HepG2 (cell line): ENCODE measurements around the gene MOSPD2. TPM values are rescaled to one million over a fixed set of nuclear protein-coding genes. Genes with fewer than 3 reads are reported as not detected.

Source experiments
- EP300 ChIP-seq, 3 experiments: sonication (generic) in 1 of 3; formaldehyde crosslinking in 1 of 3; IDR thresholded peaks; 2 replicates each; pipeline versions ENCODE4 v1.5.1 to v1.6.1; 2011 to 2020; ENCODE audit warnings: low read depth in 2 of 3, low read length in 2 of 3, borderline replicate concordance in 1 of 3, improper control_type of control experiment in 1 of 3, mild to moderate bottlenecking in 1 of 3, missing genetic modification reagents in 1 of 3, moderate library complexity in 1 of 3
- ESRRA ChIP-seq: sonication (generic); formaldehyde crosslinking; IDR thresholded peaks from 2 replicates; pipeline ENCODE4 v1.5.1; 2020; ENCODE audit warnings: mild to moderate bottlenecking, low read depth, missing genetic modification reagents
- FOXO1 ChIP-seq: sonication (generic); formaldehyde crosslinking; IDR thresholded peaks from 2 replicates; pipeline ENCODE4 v1.4.0; 2020; ENCODE audit warnings: missing genetic modification reagents
- KLF13 ChIP-seq: sonication (generic); formaldehyde crosslinking; IDR thresholded peaks from 2 replicates; pipeline ENCODE4 v1.4.0; 2020; ENCODE audit warnings: mild to moderate bottlenecking, missing genetic modification reagents
- MAF1 ChIP-seq: sonication (generic); formaldehyde crosslinking; IDR thresholded peaks from 2 replicates; pipeline ENCODE4 v1.5.0; 2020; ENCODE audit warnings: missing genetic modification reagents, borderline replicate concordance
- MXD4 ChIP-seq: IDR thresholded peaks from 2 replicates; pipeline ENCODE4 v1.6.1; 2016; ENCODE audit warnings: mild to moderate bottlenecking, missing biosample characterization, missing genetic modification reagents
- PAX8 ChIP-seq: sonication (generic); formaldehyde crosslinking; IDR thresholded peaks from 2 replicates; pipeline ENCODE4 v1.8.0; 2022; ENCODE audit warnings: mild to moderate bottlenecking, missing genetic modification reagents, borderline replicate concordance
- PHF8 ChIP-seq: sonication (generic); formaldehyde crosslinking; IDR thresholded peaks from 2 replicates; pipeline ENCODE4 v1.5.0; 2020; ENCODE audit warnings: missing genetic modification reagents
- RBAK ChIP-seq: sonication (generic); formaldehyde crosslinking; IDR thresholded peaks from 2 replicates; pipeline ENCODE4 v1.5.1; 2020; ENCODE audit warnings: mild to moderate bottlenecking, missing genetic modification reagents
- ZBTB38 ChIP-seq: sonication (generic); formaldehyde crosslinking; IDR thresholded peaks from 2 replicates; pipeline ENCODE4 v1.5.1; 2020; ENCODE audit warnings: mild to moderate bottlenecking, missing genetic modification reagents
- ZNF792 ChIP-seq: IDR thresholded peaks from 2 replicates; pipeline ENCODE4 v1.6.1; 2016
- polyA plus RNA-seq, 8 experiments: library from polyadenylated mRNA; depleted of rRNA in 3 of 8; stranded (reverse) in 7 of 8; unstranded in 1 of 8; fragments of >200 nt; fragmentation: Illumina TruSeq in 4 of 8; extraction: Trizol in 4 of 8; gene quantifications; 2 replicates each; pipeline versions ENCODE4 v1.2.1 to v1.2.3, GENCODE V29; 2011 to 2016; ENCODE audit warnings: low read depth in 4 of 8, missing spikeins in 1 of 8, mixed read lengths in 1 of 8; ENCODE audit not compliant: insufficient read depth in 1 of 8
- total RNA-seq, 5 experiments: library from RNA; depleted of rRNA; stranded (reverse); fragments of >200 nt; fragmentation: Illumina TruSeq; extraction: Trizol; gene quantifications; 2 replicates each; pipeline ENCODE4 v1.2.3, GENCODE V29; 2016; ENCODE audit warnings: low read depth in 1 of 5
- TF ChIP-seq, protein P1 (sequence below): sonication (generic); formaldehyde crosslinking; IDR thresholded peaks from one replicate; pipeline ENCODE4 v1.5.1; 2020; ENCODE audit warnings: mild to moderate bottlenecking, missing genetic modification reagents; ENCODE audit errors: not compliant biosample characterization
- TF ChIP-seq, protein P2 (sequence below): sonication (generic); formaldehyde crosslinking; IDR thresholded peaks from 2 replicates; pipeline ENCODE4 v1.5.0; 2020; ENCODE audit warnings: mild to moderate bottlenecking, missing genetic modification reagents
- TF ChIP-seq, protein P3 (sequence below): IDR thresholded peaks from 2 replicates; pipeline ENCODE4 v1.6.1; 2018; ENCODE audit warnings: missing genetic modification reagents, mild to moderate bottlenecking, missing compliant biosample characterization
- TF ChIP-seq, protein P4 (sequence below): sonication (generic); formaldehyde crosslinking; IDR thresholded peaks from 2 replicates; pipeline ENCODE4 v1.8.1; 2023; ENCODE audit warnings: mild to moderate bottlenecking, missing genetic modification reagents, borderline replicate concordance

The MOSPD2 gene
- total and polyA plus RNA-seq, 2 of the 13 experiments (the other 11 are each of a cell fraction or from before 2014, with no cell fraction given): 4.8 to 7.0 TPM

DNA sequence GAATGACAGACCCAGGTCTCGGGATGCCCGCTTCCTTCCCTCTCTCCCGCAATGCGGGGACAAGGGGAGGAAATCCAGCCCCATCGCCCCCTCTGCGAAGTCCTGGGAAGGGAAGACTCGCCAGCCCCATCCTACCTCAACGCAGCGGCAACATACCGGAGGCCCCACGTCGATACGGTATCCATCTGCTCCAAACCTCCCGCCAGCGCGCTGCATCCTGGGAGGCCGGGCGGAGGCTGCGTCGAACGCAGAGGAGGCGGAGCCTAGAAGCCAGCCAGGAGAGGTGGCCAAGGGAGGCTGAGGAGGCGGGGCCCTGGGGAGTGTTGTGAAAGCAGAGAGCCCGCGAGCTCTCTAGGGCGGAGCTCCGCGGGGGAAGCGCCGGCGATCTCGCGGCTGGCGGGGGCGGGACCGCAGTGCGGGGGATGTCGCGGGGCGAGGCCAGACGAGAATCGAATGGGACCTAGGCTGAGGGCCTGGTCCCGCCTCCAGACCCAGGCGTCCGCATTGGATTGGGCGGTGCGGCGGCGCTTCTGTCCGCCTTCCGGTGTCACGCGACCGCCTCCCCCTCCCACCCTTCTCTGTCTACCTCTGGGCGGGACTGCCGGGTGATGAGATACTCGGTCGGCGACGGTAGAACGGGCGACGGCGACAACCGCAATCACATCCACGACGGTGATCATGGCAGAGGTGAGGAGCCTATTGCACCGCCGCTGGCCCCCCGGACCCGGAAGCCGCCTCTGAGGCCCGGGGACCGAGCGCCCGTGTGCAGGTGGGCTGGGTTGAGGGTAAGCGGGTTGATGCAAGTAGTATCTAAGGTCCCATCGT, at the start of gene MOSPD2, which contains the start of gene FANCB (continued):
- TF ChIP-seq, protein P1, sequence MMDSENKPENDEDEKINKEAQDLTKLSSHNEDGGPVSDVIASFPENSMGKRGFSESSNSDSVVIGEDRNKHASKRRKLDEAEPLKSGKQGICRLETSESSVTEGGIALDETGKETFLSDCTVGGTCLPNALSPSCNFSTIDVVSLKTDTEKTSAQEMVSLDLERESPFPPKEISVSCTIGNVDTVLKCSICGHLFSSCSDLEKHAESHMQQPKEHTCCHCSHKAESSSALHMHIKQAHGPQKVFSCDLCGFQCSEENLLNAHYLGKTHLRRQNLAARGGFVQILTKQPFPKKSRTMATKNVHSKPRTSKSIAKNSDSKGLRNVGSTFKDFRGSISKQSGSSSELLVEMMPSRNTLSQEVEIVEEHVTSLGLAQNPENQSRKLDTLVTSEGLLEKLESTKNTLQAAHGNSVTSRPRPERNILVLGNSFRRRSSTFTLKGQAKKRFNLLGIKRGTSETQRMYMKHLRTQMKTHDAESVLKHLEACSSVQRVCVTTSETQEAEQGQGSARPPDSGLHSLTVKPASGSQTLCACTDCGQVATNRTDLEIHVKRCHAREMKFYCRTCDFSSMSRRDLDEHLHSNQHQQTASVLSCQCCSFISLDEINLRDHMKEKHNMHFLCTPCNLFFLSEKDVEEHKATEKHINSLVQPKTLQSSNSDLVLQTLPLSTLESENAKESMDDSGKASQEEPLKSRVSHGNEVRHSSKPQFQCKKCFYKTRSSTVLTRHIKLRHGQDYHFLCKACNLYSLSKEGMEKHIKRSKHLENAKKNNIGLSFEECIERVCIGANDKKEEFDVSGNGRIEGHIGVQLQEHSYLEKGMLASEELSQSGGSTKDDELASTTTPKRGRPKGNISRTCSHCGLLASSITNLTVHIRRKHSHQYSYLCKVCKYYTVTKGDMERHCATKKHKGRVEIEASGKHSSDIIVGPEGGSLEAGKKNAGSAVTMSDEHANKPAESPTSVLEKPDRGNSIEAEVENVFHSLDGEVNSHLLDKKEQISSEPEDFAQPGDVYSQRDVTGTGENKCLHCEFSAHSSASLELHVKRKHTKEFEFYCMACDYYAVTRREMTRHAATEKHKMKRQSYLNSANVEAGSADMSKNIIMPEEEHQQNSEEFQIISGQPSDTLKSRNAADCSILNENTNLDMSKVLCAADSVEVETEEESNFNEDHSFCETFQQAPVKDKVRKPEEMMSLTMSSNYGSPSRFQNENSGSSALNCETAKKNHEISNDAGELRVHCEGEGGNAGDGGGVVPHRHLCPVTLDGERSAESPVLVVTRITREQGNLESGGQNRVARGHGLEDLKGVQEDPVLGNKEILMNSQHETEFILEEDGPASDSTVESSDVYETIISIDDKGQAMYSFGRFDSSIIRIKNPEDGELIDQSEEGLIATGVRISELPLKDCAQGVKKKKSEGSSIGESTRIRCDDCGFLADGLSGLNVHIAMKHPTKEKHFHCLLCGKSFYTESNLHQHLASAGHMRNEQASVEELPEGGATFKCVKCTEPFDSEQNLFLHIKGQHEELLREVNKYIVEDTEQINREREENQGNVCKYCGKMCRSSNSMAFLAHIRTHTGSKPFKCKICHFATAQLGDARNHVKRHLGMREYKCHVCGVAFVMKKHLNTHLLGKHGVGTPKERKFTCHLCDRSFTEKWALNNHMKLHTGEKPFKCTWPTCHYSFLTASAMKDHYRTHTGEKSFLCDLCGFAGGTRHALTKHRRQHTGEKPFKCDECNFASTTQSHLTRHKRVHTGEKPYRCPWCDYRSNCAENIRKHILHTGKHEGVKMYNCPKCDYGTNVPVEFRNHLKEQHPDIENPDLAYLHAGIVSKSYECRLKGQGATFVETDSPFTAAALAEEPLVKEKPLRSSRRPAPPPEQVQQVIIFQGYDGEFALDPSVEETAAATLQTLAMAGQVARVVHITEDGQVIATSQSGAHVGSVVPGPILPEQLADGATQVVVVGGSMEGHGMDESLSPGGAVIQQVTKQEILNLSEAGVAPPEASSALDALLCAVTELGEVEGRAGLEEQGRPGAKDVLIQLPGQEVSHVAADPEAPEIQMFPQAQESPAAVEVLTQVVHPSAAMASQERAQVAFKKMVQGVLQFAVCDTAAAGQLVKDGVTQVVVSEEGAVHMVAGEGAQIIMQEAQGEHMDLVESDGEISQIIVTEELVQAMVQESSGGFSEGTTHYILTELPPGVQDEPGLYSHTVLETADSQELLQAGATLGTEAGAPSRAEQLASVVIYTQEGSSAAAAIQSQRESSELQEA: no peak
- no peak for TF ChIP-seq PAX8 (CRISPR knock-in tag)
- TF ChIP-seq MAF1 (CRISPR knock-in tag): no peak
- TF ChIP-seq, protein P2, sequence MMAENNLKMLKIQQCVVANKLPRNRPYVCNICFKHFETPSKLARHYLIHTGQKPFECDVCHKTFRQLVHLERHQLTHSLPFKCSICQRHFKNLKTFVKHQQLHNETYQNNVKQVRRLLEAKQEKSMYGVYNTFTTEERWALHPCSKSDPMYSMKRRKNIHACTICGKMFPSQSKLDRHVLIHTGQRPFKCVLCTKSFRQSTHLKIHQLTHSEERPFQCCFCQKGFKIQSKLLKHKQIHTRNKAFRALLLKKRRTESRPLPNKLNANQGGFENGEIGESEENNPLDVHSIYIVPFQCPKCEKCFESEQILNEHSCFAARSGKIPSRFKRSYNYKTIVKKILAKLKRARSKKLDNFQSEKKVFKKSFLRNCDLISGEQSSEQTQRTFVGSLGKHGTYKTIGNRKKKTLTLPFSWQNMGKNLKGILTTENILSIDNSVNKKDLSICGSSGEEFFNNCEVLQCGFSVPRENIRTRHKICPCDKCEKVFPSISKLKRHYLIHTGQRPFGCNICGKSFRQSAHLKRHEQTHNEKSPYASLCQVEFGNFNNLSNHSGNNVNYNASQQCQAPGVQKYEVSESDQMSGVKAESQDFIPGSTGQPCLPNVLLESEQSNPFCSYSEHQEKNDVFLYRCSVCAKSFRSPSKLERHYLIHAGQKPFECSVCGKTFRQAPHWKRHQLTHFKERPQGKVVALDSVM: peak; percentile 45; the same call in 1 of the 2 replicates
- TF ChIP-seq ESRRA (CRISPR knock-in tag): no peak
- no peak for TF ChIP-seq ZBTB38
- no peak for TF ChIP-seq ZNF792 (CRISPR knock-in tag)
- TF ChIP-seq PHF8: peak; percentile 70
- TF ChIP-seq FOXO1 (CRISPR knock-in tag): no peak
- TF ChIP-seq EP300 (IDR thresholded peaks at IDR 0.05; ENCODE audit: low read depth in 2 of 2, low read length in 2 of 2): no peak
- no peak for TF ChIP-seq EP300 (CRISPR knock-in tag; IDR thresholded peaks at IDR 0.05; ENCODE audit: borderline replicate concordance)
- no peak for TF ChIP-seq KLF13 (CRISPR knock-in tag)
- TF ChIP-seq MXD4 (CRISPR knock-in tag): 0 out of 2 replicates have a peak, but pooled peaks have one; percentile 31
- TF ChIP-seq, protein P3, sequence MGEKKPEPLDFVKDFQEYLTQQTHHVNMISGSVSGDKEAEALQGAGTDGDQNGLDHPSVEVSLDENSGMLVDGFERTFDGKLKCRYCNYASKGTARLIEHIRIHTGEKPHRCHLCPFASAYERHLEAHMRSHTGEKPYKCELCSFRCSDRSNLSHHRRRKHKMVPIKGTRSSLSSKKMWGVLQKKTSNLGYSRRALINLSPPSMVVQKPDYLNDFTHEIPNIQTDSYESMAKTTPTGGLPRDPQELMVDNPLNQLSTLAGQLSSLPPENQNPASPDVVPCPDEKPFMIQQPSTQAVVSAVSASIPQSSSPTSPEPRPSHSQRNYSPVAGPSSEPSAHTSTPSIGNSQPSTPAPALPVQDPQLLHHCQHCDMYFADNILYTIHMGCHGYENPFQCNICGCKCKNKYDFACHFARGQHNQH (CRISPR knock-in tag): peak; percentile 48; the same call in 1 of the 2 replicates
- TF ChIP-seq RBAK (CRISPR knock-in tag): no peak
- TF ChIP-seq, protein P4, sequence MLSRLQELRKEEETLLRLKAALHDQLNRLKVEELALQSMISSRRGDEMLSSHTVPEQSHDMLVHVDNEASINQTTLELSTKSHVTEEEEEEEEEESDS (CRISPR knock-in tag): no peak
